ENCODE data around the gene MEAF6.

GRCh38 chr1:37509181-37509580 lies 5.4 kb downstream of the MEAF6 start:
- TF ChIP-seq POLR2AphosphoS5 (IDR thresholded peaks at IDR 0.05; ENCODE audit: low read depth, low read length) (no peak), SIN3A (IDR thresholded peaks at IDR 0.05; ENCODE audit: borderline replicate concordance, insufficient read depth, low read length) (no peak), TAF1 (IDR thresholded peaks at IDR 0.05; ENCODE audit: borderline replicate concordance, insufficient read depth, low read length) (no peak)
- TF ChIP-seq, protein P1, sequence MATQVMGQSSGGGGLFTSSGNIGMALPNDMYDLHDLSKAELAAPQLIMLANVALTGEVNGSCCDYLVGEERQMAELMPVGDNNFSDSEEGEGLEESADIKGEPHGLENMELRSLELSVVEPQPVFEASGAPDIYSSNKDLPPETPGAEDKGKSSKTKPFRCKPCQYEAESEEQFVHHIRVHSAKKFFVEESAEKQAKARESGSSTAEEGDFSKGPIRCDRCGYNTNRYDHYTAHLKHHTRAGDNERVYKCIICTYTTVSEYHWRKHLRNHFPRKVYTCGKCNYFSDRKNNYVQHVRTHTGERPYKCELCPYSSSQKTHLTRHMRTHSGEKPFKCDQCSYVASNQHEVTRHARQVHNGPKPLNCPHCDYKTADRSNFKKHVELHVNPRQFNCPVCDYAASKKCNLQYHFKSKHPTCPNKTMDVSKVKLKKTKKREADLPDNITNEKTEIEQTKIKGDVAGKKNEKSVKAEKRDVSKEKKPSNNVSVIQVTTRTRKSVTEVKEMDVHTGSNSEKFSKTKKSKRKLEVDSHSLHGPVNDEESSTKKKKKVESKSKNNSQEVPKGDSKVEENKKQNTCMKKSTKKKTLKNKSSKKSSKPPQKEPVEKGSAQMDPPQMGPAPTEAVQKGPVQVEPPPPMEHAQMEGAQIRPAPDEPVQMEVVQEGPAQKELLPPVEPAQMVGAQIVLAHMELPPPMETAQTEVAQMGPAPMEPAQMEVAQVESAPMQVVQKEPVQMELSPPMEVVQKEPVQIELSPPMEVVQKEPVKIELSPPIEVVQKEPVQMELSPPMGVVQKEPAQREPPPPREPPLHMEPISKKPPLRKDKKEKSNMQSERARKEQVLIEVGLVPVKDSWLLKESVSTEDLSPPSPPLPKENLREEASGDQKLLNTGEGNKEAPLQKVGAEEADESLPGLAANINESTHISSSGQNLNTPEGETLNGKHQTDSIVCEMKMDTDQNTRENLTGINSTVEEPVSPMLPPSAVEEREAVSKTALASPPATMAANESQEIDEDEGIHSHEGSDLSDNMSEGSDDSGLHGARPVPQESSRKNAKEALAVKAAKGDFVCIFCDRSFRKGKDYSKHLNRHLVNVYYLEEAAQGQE (IDR thresholded peaks at IDR 0.05; ENCODE audit: insufficient read depth in 1 of 2, low read depth in 2 of 2, low read length in 2 of 2): no peak

Measured in PFSK-1 (cell line).